HG03378 (cell line): ENCODE measurements around the gene IL32.
"Not testable (repeated sequence)": the region's sequence is repeated elsewhere in the genome, so short reads cannot be mapped to it uniquely, and the experiment has no call there.

Experiments
- ATAC-seq: cut with Tn5 transposase; IDR thresholded peaks from one replicate; pipeline ENCODE4 v1.9.1; 2021; ENCODE audit warnings: mild to moderate bottlenecking, moderate library complexity; ENCODE audit not compliant: unreplicated experiment

IL32 gene

GRCh38 chr16:3051009-3051408, 14.4 kb upstream of the IL32 start:
- no peak for ATAC-seq

GRCh38 chr16:3051494-3051893, 13.9 kb upstream of the IL32 start:
- no peak for ATAC-seq

- not testable (repeated sequence) for ATAC-seq
Observed at GRCh38 chr16:3052571-3053329, 12.7 kb upstream of the IL32 start.

- ATAC-seq = not testable (repeated sequence)
Observed at GRCh38 chr16:3053330-3053710, 12.1 kb upstream of the IL32 start.

- no peak for ATAC-seq
Observed at GRCh38 chr16:3054965-3055733, 10.3 kb upstream of the IL32 start.

GRCh38 chr16:3055734-3056115, 9.7 kb upstream of the IL32 start:
- not testable (repeated sequence) for ATAC-seq

GRCh38 chr16:3056336-3057180, 8.9 kb upstream of the IL32 start:
- no peak for ATAC-seq

- no peak for ATAC-seq
Observed at GRCh38 chr16:3057181-3058138, 8.0 kb upstream of the IL32 start.

GRCh38 chr16:3058139-3059030, 7.1 kb upstream of the IL32 start:
- no peak for ATAC-seq

GRCh38 chr16:3059041-3059722, 6.3 kb upstream of the IL32 start:
- no peak for ATAC-seq

- no peak for ATAC-seq
Observed at GRCh38 chr16:3059723-3060242, 5.7 kb upstream of the IL32 start.

GRCh38 chr16:3060339-3061127, 4.9 kb upstream of the IL32 start:
- ATAC-seq = no peak

GRCh38 chr16:3062553-3062952, 2.9 kb upstream of the IL32 start:
- no peak for ATAC-seq

- no peak for ATAC-seq
Observed at GRCh38 chr16:3063625-3064386, 1.6 kb upstream of the IL32 start.

GRCh38 chr16:3065742-3066439, 451 bp downstream of the IL32 start:
- ATAC-seq = no peak

GRCh38 chr16:3066440-3066748, 954 bp downstream of the IL32 start:
- no peak for ATAC-seq

- ATAC-seq = no peak
Observed at GRCh38 chr16:3068487-3068886, 3.0 kb downstream of the IL32 start.
